ENCODE results near the gene AGAP2.

GRCh38 chr12:57739387-57739786, 845 bp upstream of the AGAP2 start:
- no peak for TF ChIP-seq CTCF (IDR thresholded peaks at IDR 0.05; ENCODE audit: insufficient read depth, low read depth, low read length)
- no peak for TF ChIP-seq EZH2 (IDR thresholded peaks at IDR 0.05; ENCODE audit: insufficient read depth, low read length)
